ENCODE results near the gene SSRP1.
"Not testable (repeated sequence)": the region's sequence is repeated elsewhere in the genome, so short reads cannot be mapped to it uniquely, and the experiment has no call there.

The SSRP1 gene

DNA sequence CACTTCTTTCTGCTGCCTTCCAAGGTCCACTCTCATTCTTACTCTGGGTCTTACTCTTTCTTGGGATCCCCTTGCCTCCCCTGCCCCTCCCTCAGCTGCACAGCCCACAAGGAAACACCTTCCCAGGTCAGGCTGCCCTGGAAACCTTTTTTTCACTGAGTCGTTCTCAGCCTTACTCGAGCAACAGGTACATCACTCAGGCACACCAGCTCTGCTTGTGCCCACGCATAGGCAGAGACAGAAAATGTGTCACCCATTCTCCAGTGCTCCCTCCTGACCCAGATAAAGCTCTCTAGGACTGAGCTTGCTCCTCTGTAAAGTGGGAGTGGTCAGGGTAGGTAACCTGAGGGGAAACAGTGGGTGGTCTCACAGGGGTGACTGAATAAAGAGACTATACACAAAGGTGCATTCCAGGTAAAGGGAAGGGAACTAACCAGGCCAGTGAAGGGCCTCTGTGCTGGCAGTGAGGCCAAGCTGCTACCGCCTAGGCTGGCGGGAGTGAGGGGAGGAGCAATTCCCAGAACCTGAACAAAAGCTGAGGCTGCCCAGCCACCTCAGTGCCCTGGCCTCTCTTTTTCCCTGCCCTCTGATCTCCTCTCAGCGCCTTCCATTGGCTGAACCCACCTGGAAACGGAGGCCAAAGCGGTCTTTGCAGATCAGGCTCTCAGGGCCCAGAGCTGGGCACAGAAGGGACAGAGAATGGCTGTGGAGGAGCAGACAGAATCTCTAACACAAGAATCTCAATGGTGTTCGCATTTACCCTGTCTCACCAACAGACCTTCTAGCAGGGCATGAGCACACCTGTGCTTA is 29.4 kb upstream of the SSRP1 start:
- no peak for TF ChIP-seq ZFX (IDR thresholded peaks at IDR 0.05; ENCODE audit: borderline replicate concordance)
- TF ChIP-seq, protein P1, sequence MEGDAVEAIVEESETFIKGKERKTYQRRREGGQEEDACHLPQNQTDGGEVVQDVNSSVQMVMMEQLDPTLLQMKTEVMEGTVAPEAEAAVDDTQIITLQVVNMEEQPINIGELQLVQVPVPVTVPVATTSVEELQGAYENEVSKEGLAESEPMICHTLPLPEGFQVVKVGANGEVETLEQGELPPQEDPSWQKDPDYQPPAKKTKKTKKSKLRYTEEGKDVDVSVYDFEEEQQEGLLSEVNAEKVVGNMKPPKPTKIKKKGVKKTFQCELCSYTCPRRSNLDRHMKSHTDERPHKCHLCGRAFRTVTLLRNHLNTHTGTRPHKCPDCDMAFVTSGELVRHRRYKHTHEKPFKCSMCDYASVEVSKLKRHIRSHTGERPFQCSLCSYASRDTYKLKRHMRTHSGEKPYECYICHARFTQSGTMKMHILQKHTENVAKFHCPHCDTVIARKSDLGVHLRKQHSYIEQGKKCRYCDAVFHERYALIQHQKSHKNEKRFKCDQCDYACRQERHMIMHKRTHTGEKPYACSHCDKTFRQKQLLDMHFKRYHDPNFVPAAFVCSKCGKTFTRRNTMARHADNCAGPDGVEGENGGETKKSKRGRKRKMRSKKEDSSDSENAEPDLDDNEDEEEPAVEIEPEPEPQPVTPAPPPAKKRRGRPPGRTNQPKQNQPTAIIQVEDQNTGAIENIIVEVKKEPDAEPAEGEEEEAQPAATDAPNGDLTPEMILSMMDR (IDR thresholded peaks at IDR 0.05), result no peak
- no peak overlapping the region for H3K27ac ChIP-seq

DNA sequence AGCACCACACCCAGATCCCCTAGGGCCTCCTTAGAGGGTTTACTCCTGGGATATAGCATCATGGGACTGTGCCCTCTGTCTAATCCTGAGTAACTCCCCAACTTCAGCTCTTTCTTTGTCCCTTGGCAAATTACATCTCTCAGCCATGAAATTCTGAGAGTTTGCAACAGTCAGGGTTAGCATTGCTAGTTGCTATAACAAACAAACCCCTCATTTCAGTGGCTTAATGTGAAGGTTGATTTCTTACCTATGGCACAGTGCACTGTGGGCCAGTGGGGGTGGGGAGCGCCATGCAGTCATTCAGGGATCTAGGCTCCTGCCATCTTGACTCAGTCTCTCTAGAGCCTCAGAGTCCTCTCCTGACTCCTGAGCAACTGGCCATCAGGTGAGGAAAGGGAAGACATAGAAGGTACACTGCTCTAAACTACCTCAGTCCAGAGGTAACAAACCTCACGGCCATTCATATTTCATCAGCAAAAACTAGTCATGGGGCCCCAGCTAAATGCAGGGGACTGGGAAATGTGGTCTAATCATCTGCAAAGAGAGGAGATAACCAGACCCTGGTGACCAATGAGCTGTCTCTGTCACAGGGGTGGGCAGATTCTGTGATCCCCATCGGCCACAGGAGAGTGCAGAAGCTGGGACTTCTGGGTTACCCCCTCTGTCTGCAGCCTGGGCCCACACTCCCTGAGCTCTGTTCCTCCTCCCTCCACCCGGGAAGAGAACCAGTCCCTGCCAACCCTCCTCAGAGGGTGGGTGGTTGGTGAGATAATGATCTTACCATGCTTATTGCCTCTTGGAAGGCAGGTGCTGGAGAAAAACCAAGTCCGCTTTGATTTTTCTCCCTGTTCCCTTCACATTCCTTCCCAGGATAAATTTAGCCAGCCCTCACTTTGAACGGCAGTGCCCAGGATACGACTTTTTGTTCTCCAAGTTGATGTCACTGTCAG is 27.7 kb upstream of the SSRP1 start:
- H3K27ac ChIP-seq, result no peak overlapping the region
- TF ChIP-seq, protein P1 (IDR thresholded peaks at IDR 0.05), result no peak
- no peak for TF ChIP-seq ZFX (IDR thresholded peaks at IDR 0.05; ENCODE audit: borderline replicate concordance)

DNA sequence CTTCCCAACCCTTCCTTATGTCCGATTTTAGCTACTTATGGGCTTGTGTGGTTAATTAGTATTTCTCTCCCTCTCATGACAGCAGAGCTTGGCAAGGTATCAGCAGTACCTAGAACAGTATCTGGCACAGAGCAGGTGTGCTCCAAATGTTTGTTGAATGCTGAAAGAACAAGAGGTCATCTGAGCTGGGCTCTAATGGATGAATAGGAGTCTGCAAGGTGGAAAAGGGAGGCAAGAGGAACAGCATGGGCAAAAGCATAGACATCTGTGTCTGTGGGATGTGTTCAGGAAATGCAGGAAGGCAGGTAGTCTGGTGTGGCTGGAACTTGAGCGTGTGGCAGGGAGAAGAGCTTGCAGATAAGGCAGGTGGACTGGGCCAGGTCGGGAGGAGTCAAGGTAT is 26.2 kb upstream of the SSRP1 start:
- H3K27ac ChIP-seq, result no peak overlapping the region
- TF ChIP-seq ZFX (IDR thresholded peaks at IDR 0.05; ENCODE audit: borderline replicate concordance), result no peak
- TF ChIP-seq, protein P1 (IDR thresholded peaks at IDR 0.05), result no peak

DNA sequence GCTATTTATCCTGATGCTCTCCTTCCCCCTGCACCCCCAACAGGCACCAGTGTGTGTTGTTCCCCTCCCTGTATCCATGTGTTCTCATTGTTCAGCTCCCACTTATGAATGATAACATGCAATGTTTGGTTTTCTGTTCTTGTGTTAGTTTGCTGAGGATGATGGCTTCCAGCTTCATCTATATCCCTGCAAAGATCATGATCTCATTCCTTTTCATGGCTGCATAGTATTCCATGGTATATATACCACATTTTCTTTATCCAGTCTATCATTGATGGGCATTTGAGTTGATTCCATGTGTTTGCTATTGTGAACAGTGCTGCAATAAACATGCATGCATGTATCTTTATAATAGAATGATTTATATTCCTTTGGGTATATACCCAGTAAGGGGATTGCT is 25.7 kb upstream of the SSRP1 start:
- not testable (repeated sequence) for H3K27ac ChIP-seq

DNA sequence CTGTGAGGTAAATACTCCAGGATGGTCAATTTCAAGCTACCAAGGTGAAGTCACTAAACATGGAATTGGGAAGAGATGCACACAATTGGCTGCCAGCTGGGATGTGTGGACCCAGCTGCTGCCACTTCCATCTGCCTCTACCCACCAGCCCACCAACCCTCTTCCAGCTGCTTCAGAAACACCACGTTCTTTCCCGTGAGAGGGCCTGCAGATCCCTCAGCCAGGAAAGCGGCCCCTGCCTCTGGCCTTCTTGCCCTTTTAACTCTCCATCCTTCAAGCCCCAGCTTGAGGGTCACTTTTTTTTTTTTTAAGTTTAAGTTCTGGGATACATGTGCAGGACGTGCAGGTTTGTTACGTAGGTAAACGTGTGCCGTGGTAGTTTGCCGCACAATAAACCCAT is 25.3 kb upstream of the SSRP1 start:
- TF ChIP-seq ZFX (IDR thresholded peaks at IDR 0.05; ENCODE audit: borderline replicate concordance), result no peak
- TF ChIP-seq, protein P1 (IDR thresholded peaks at IDR 0.05), result no peak
- H3K27ac ChIP-seq, result no peak overlapping the region

DNA sequence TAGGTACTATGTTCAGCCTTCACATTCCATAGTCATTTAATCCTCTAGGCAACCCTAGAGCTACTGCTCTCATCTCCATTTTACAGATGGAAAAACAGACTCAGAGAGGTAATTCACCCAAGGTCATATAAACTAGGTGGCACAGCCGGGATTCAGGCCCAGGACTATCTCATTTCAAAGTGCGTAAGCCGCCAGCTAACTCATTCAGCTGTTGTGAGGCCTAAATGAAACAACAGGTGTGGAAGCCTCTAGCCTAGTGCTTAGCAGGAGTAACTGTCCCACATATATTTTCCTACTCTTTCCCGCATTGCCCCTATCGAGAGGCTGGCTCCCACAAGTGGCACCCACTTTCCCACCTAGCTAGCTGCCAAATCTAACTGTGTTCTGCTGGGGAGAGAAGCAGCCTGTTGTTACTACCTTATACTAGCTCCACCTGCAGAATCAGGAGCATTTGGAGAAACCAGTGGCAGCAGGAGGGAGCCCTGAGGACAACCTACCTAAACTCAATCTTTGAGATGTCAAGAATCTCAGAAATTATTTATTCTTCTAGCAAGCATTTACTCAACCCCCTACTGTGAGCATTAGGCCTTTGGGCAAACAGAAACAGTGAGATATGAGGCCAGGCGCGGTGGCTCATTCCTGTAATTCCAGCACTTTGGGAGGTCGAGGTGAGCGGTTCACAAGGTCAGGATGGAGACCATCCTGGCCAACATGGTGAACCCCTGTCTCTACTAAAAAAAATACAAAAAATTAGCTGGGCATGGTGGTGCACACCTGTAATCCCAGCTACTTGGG is 24.4 kb upstream of the SSRP1 start:
- TF ChIP-seq, protein P1 (IDR thresholded peaks at IDR 0.05), result no peak
- no peak for TF ChIP-seq ZFX (IDR thresholded peaks at IDR 0.05; ENCODE audit: borderline replicate concordance)
- no peak overlapping the region for H3K27ac ChIP-seq

DNA sequence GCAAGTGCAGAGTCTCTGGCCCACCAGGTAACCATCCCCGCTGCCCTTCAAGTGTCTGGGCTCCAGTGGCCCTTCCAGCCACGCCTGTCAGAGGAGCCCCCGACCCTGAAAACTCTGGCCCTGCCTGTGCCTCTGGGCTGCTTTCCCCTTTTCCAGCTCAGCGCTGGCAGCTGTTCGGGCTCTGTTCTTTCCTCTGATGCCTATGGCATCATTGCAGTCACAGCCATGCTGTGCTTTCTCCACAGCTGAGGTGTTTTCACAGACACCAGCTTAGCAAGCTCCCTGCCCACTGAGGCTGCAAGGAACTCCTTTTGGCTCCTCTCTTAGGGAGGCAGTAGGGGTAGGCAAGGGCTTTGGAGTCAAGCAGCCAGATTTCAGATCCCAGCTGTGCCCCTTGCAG is 23.7 kb upstream of the SSRP1 start:
- TF ChIP-seq, protein P1 (IDR thresholded peaks at IDR 0.05), result no peak
- no peak for TF ChIP-seq ZFX (IDR thresholded peaks at IDR 0.05; ENCODE audit: borderline replicate concordance)
- H3K27ac ChIP-seq, result no peak overlapping the region

Measured in 22Rv1 (cell line).